HG03159 (cell line): ENCODE data around the gene CACNA1C.

ENCODE experiments used
- ATAC-seq: cut with Tn5 transposase; IDR thresholded peaks from one replicate; pipeline ENCODE4 v1.9.1; 2021; ENCODE audit warnings: mild to moderate bottlenecking, moderate library complexity; ENCODE audit not compliant: unreplicated experiment

The CACNA1C gene

GRCh38 chr12:2403221-2403976, 350.6 kb downstream of the CACNA1C start:
- ATAC-seq: no peak

DNA sequence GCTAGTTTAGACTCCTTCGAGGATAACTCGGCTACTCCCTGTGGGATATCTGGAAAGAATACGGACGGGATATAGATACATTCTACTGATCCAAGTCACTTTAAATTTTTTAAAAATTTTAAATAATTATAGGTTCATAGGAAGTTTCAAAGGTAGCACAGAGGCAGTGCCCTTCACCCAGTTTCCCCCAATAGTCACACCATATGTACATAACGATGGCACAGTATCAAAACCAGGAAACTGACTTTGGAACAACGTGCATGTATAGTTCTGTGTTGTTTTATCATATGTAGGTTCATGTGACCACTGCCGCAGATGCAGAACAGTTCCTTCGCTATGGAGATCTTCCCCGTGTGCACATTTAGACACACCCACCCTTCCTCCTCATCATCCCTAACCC, 352.3 kb downstream of the CACNA1C start:
- no peak for ATAC-seq

DNA sequence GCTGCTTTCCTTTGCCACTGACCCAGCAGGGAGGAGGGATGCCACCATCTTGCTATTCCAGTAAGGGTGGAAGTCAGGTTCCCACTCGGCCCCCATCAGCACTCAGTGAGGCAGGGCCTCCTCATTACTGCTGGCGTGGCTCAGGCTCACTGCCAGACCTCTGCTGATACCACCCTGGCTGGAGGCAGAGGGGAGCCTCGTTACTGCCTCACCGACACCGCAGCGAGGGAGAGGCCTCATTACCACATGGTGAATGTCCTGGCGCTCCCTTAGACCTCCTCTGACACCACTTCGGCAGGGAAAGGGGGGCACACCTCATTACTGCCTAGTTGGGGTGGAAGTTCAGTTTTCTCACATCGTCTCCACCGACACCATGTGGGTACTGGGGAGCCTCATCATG, 354.1 kb downstream of the CACNA1C start:
- ATAC-seq: no peak

- no peak for ATAC-seq
Observed at GRCh38 chr12:2408262-2408661, 355.5 kb downstream of the CACNA1C start.

GRCh38 chr12:2409656-2410265, 357.0 kb downstream of the CACNA1C start:
- no peak for ATAC-seq

DNA sequence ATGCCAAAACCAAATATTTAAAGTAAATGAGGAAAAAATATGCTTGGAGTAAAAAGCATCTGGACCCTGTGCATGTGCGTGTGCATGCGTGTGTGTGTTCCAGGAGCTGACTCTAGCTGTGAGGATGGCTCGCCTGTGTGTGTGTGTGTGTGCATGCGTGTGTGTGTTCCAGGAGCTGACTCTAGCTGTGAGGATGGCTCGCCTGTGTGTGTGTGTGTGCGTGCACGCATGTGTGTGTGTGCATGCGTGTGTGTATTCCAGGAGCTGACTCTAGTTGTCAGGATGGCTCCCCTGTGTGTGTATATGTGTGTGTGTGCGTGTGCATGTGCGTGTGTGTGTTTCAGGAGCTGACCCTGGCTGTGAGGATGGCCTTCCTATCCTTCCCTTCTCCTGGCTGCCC, 357.7 kb downstream of the CACNA1C start:
- ATAC-seq: no peak

- no peak for ATAC-seq
Observed at GRCh38 chr12:2411011-2411410, 358.2 kb downstream of the CACNA1C start.

- ATAC-seq: no peak
Observed at GRCh38 chr12:2411616-2412304, 359.0 kb downstream of the CACNA1C start.

DNA sequence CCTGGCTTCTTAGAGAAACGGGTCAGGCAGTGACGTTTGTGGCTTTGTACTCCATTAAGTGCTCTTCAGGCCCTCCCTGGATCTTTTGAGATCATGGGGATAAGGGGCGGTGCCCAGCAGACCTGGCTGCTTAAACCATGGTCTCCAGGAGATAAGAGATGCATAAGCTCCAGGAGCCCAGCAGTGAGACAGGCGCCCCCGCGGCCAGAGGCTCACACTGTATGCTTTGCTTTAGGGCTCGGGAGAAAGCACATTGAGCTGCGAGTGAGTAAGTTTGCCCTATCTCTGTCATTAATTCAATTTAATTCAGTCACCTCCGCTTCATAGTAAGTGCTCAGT, 359.5 kb downstream of the CACNA1C start:
- no peak for ATAC-seq

DNA sequence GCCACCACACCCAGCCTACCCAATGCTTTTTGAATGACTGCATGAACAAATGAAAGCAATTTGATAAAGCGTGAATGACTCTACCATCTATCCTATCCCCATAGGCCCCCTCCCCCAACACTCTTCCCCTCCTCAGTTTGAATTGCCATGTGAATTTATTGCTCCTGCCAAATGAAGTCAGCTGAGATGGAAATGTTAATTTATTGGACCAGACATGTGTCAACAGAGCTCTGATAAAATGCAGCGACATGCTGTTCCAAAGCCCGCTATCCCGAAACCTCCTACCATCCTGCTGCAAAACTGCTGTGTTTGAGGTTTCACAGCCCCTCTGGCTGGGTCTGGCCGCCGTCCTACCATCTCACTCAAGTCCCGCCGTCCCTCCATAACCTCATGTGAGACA, 360.5 kb downstream of the CACNA1C start:
- no peak for ATAC-seq

- no peak for ATAC-seq
Observed at GRCh38 chr12:2413999-2414792, 361.4 kb downstream of the CACNA1C start.

- ATAC-seq: no peak
Observed at GRCh38 chr12:2414810-2415567, 362.2 kb downstream of the CACNA1C start.

GRCh38 chr12:2415568-2415944, 362.8 kb downstream of the CACNA1C start:
- ATAC-seq: no peak

DNA sequence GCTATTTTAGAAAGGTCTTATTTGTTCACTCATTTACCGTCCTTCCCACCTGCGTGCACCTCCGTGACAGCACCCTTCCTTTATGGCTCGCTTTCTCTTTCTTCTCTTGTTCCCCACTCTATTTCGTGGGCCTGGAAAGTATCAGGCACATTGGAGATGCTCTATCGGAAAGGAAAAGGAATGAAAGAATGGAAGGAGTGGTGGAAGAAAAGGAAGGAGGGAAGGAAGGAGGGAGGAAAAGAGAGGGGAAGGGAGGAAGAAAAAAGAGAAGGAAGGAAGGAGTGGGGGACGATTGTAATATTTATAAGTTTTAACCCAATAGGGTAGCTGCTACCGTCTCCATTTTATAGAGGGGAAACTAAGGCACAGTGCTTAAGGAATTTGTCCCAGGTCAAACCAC, 363.4 kb downstream of the CACNA1C start:
- no peak for ATAC-seq

GRCh38 chr12:2417481-2418160, 364.8 kb downstream of the CACNA1C start:
- no peak for ATAC-seq

DNA sequence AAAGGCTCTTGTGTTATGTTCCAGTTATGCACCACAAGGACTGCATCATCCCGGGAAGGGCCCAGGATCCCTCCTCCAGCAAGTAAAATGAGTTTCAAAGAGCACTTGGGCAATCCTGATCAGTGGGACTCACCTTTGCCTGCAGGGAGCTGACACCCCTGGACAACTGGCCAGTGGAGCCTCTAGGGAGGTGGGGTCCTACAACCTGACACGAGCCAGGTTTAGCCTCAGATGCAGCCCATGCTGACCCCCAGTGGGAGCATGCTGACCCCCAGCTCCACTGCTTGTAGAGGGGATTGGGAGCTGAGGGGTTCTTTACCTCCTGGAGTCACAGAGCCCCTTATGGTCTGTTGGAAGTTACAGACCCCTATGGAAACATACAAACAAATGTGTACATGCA, 365.8 kb downstream of the CACNA1C start:
- ATAC-seq: no peak

- no peak for ATAC-seq
Observed at GRCh38 chr12:2422591-2422990, 369.8 kb downstream of the CACNA1C start.

- no peak for ATAC-seq
Observed at GRCh38 chr12:2429032-2429431, 376.2 kb downstream of the CACNA1C start.

DNA sequence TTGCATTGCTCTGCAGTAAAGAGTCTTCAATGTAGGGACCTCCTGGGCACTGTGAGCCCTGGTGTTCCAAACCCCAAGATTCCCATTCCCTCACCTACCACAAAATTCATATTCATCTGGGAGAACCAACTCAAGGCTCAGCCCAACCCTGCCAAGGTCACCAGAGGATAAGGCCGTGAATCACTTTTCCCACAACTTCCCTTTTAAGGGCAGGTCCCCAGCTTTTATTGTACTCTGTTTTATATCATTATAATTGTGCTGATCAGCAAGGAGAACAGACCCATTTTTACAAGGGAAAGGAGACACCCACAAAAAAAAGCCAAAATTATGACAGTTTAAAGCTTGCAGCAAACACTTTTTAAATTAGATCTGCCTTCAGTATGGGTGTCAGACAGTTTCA, 379.0 kb downstream of the CACNA1C start:
- ATAC-seq: no peak

- ATAC-seq: no peak
Observed at GRCh38 chr12:2432856-2433255, 380.1 kb downstream of the CACNA1C start.
